Left ventricle myocardium superior (tissue), 1 donor: ENCODE results near the gene MAP7D2. TPM values are rescaled to one million over a fixed set of nuclear protein-coding genes. Genes with fewer than 3 reads are reported as not detected.

Experiments
- ATAC-seq: fragments of 200-7000 bp; cut with Tn5 transposase; one replicate; pipeline ENCODE4 v1.9.1; 2020; ENCODE audit warnings: mild to moderate bottlenecking, moderate library complexity
- DNase-seq: peaks from one replicate; pipeline ENCODE4 v3.0.0-alpha.2; 2020
- intact Hi-C: fragments of 100-400 bp; cut with micrococcal nuclease; formaldehyde crosslinking; loops from one replicate; pipeline ENCODE4 v1.11.0; 2022
- microRNA-seq: library from miRNA; unstranded; fragments of <30 nt; microRNA quantifications from one replicate; pipeline ENCODE4 v1.2.0, GENCODE V29; 2020; ENCODE audit warnings: borderline number of aligned reads
- total RNA-seq: library from RNA; stranded (reverse); fragmentation: NEBNext Ultra II Directional; extraction: Animal tissue kit (Norgen Biotek cat#: 25700); gene quantifications from one replicate; pipeline ENCODE4 v1.2.1, GENCODE V29; 2021
- donor health status: DM: no; HTN: yes; CAD: no; lungs with severe emphysema.

The MAP7D2 gene
- total RNA-seq, 1 donor from 2014 or later = 0.74 TPM

GRCh38 chrX:19990556-19991349 is 126.0 kb downstream of the MAP7D2 start, which contains the start of gene BCLAF3:
BCLAF3 (minus strand) TSS chrX:19991061; CDS start chrX:19970264, 20,797 bp downstream.
- peak; percentile 94 for DNase-seq
- intact Hi-C loops = no loop called here
- peak; percentile 99 for ATAC-seq

- DNase-seq (no peak), ATAC-seq (peak; percentile 4)
- intact Hi-C loops = no loop called here
Observed at GRCh38 chrX:19990151-19990555, 126.6 kb downstream of the MAP7D2 start.

GRCh38 chrX:19987856-19988255 is 128.9 kb downstream of the MAP7D2 start:
- ATAC-seq (no peak), DNase-seq (no peak)
- intact Hi-C loops = no loop called here

GRCh38 chrX:19986531-19986930 is 130.2 kb downstream of the MAP7D2 start:
- no peak for DNase-seq
- intact Hi-C loops = no loop called here
- ATAC-seq = no peak

GRCh38 chrX:19981947-19982346 is 134.8 kb downstream of the MAP7D2 start:
- no peak for DNase-seq
- intact Hi-C loops = no loop called here
- ATAC-seq = no peak

GRCh38 chrX:19975845-19976244 is 140.9 kb downstream of the MAP7D2 start:
- ATAC-seq = no peak
- no peak for DNase-seq
- intact Hi-C loops = no loop called here

GRCh38 chrX:19972984-19973383 is 143.7 kb downstream of the MAP7D2 start:
- ATAC-seq = no peak
- no peak for DNase-seq
- intact Hi-C loops = no loop called here

- DNase-seq (no peak), ATAC-seq (no peak)
- intact Hi-C loops = no loop called here
Observed at GRCh38 chrX:19968276-19968675, 148.4 kb downstream of the MAP7D2 start.

- ATAC-seq (no peak), DNase-seq (no peak)
- intact Hi-C loops = no loop called here
Observed at GRCh38 chrX:19966056-19966455, 150.7 kb downstream of the MAP7D2 start.

GRCh38 chrX:19964017-19964710 is 152.5 kb downstream of the MAP7D2 start:
- ATAC-seq = no peak
- no peak for DNase-seq
- intact Hi-C loops = no loop called here

- intact Hi-C loops = no loop called here
- DNase-seq (no peak), ATAC-seq (no peak)
Observed at GRCh38 chrX:19960913-19961312, 155.8 kb downstream of the MAP7D2 start.

- peak; percentile 46 for ATAC-seq
- intact Hi-C loops = no loop called here
- DNase-seq = no peak
Observed at GRCh38 chrX:19958552-19959486, 157.9 kb downstream of the MAP7D2 start.

GRCh38 chrX:19956923-19957322 is 159.8 kb downstream of the MAP7D2 start:
- ATAC-seq (peak; percentile 63), DNase-seq (peak; percentile 37)
- intact Hi-C loops = no loop called here

Small RNA genes within 50 kb of the gene (microRNA-seq; reads per million reads assigned to microRNA genes)
- gene MIR23C = 45.1 reads per million, percentile 29 among the genes with 10 or more reads in this experiment

Other genes with a start within 250 kb of the MAP7D2 start
- 73.4 TPM for gene SH3KBP1, start 229.3 kb downstream of the MAP7D2 start, total RNA-seq
- 7.0 TPM for gene BCLAF3, start 125.8 kb downstream of the MAP7D2 start, total RNA-seq
- 66.5 TPM for gene EIF1AX, start 24.9 kb upstream of the MAP7D2 start, total RNA-seq
- gene RPS6KA3, start 150.0 kb upstream of the MAP7D2 start, total RNA-seq = 35.6 TPM